SK-N-SH (cell line): ENCODE data around the gene CIAO2B. TPM values are rescaled to one million over a fixed set of nuclear protein-coding genes. Genes with fewer than 3 reads are reported as not detected.

Experiments used
- CTCF ChIA-PET: fragments of 300-600, 350-600 bp; formaldehyde crosslinking; extraction: SDS; loops from one replicate; lab custom pipeline; 2021; lab: Yijun Ruan, JAX
- POLR2A ChIA-PET: fragments of 350-600 bp; sonication (Branson Sonifier 250); formaldehyde crosslinking; extraction: SDS; loops from one replicate; lab custom pipeline; 2020; ENCODE audit warnings: antibody characterized with exemption, inconsistent platforms; lab: Yijun Ruan, JAX
- DNase-seq: peaks from one replicate; pipeline ENCODE4 v3.0.0; 2012
- H2AFZ ChIP-seq: fragments of 200-600 bp; sonication (generic); 2 replicates; pipeline ENCODE4 v1.8.1; 2016; ENCODE audit warnings: antibody characterized with exemption, mild to moderate bottlenecking, low read depth
- H3F3A ChIP-seq: fragments of 200-600 bp; sonication (generic); replicated peaks from 2 replicates; pipeline ENCODE3; 2016; ENCODE audit warnings: antibody characterized with exemption, mild to moderate bottlenecking; ENCODE audit not compliant: insufficient read depth
- H3K27ac ChIP-seq, 2 experiments: fragments of 200-500 bp in 1 of 2; fragments of 200-600 bp in 1 of 2; sonication (Bioruptor generic) in 1 of 2; sonication (generic), shearing (Covaris generic) in 1 of 2; 2 replicates each; pipeline versions ENCODE4 v1.5.1 to v1.6.1; 2014 to 2016; ENCODE audit warnings: low read depth in 2 of 2, inconsistent platforms in 1 of 2, low read length in 1 of 2, mild to moderate bottlenecking in 1 of 2, mixed read lengths in 1 of 2
- H3K27me3 ChIP-seq: fragments of 200-600 bp; sonication (generic), shearing (Covaris generic); 2 replicates; pipeline ENCODE4 v1.6.1; 2016; ENCODE audit warnings: mixed run types; ENCODE audit not compliant: insufficient read depth
- H3K36me3 ChIP-seq, 2 experiments: fragments of 200-500 bp in 1 of 2; fragments of 200-600 bp in 1 of 2; sonication (Bioruptor generic) in 1 of 2; sonication (generic) in 1 of 2; replicated peaks in 1 of 2; 2 replicates each; pipeline versions ENCODE3 to v1.5.1; 2014 to 2016; ENCODE audit warnings: low read length in 1 of 2, mild to moderate bottlenecking in 1 of 2; ENCODE audit not compliant: insufficient read depth in 2 of 2, control insufficient read depth in 1 of 2
- H3K4me1 ChIP-seq, 2 experiments: fragments of 200-500 bp in 1 of 2; fragments of 200-600 bp in 1 of 2; sonication (Bioruptor generic) in 1 of 2; sonication (generic), shearing (Covaris generic) in 1 of 2; 2 replicates each; pipeline versions ENCODE4 v1.5.1 to v1.6.1; 2014 to 2016; ENCODE audit warnings: low read depth in 1 of 2, low read length in 1 of 2, mixed run types in 1 of 2; ENCODE audit not compliant: insufficient read depth in 2 of 2, control insufficient read depth in 1 of 2
- H3K4me2 ChIP-seq: fragments of 200-600 bp; sonication (generic), shearing (Covaris generic); 2 replicates; pipeline ENCODE4 v1.6.1; 2017; ENCODE audit warnings: mixed run types
- H3K4me3 ChIP-seq, 2 experiments: fragments of 200-500 bp in 1 of 2; fragments of 200-600 bp in 1 of 2; sonication (Bioruptor generic) in 1 of 2; sonication (generic), shearing (Covaris generic) in 1 of 2; 2 replicates each; pipeline versions ENCODE4 v1.5.1 to v1.8.1; 2014 to 2016; ENCODE audit warnings: low read depth in 2 of 2, inconsistent platforms in 1 of 2, low read length in 1 of 2, mild to moderate bottlenecking in 1 of 2, mixed read lengths in 1 of 2, moderate library complexity in 1 of 2
- H3K79me2 ChIP-seq: fragments of 200-600 bp; sonication (generic); 2 replicates; pipeline ENCODE4 v1.8.1; 2017; ENCODE audit warnings: mild to moderate bottlenecking; ENCODE audit not compliant: insufficient read depth
- H3K9ac ChIP-seq: fragments of 200-600 bp; sonication (generic); 2 replicates; pipeline ENCODE4 v1.6.1; 2017; ENCODE audit warnings: mixed run types
- H3K9me2 ChIP-seq: fragments of 200-600 bp; sonication (generic); 2 replicates; pipeline ENCODE4 v1.6.1; 2017; ENCODE audit warnings: mixed run types
- H3K9me3 ChIP-seq: fragments of 200-600 bp; sonication (generic); 2 replicates; pipeline ENCODE4 v1.6.1; 2017; ENCODE audit warnings: mixed run types, mild to moderate bottlenecking, moderate library complexity
- H4K20me1 ChIP-seq: fragments of 200-600 bp; sonication (generic); 2 replicates; pipeline ENCODE4 v1.6.1; 2017; ENCODE audit warnings: mild to moderate bottlenecking, mixed run types; ENCODE audit not compliant: insufficient read depth
- EP300 ChIP-seq, 2 experiments: IDR thresholded peaks; 2 replicates each; pipeline versions ENCODE4 v1.4.0 to v1.6.1; 2012; ENCODE audit warnings: borderline replicate concordance in 1 of 2, low read depth in 1 of 2, low read length in 1 of 2
- FOXM1 ChIP-seq: IDR thresholded peaks from 2 replicates; pipeline ENCODE4 v1.4.0; 2012; ENCODE audit warnings: low read depth, mild to moderate bottlenecking
- IRF3 ChIP-seq: fragments of 150-350 bp; IDR thresholded peaks from 2 replicates; pipeline ENCODE4 v1.6.1; 2016; ENCODE audit warnings: mild to moderate bottlenecking, low read depth, low read length
- JUND ChIP-seq: IDR thresholded peaks from 2 replicates; pipeline ENCODE4 v1.4.0; 2012
- USF1 ChIP-seq: IDR thresholded peaks from 2 replicates; pipeline ENCODE4 v1.4.0; 2012; ENCODE audit warnings: low read depth, borderline replicate concordance
- YY1 ChIP-seq: IDR thresholded peaks from 2 replicates; pipeline ENCODE4 v1.4.0; 2012; ENCODE audit warnings: low read depth, mild to moderate bottlenecking
- ZBTB33 ChIP-seq: IDR thresholded peaks from 2 replicates; pipeline ENCODE4 v1.4.0; 2012; ENCODE audit warnings: low read depth, borderline replicate concordance
- WGBS: methylation state at CpG from one replicate; pipeline ENCODE4 v1.1.6; 2017; ENCODE audit warnings: low lambda C conversion rate; 5-methylcytosine and 5-hydroxymethylcytosine counted together
- polyA plus RNA-seq, 3 experiments: library from polyadenylated mRNA; depleted of rRNA; stranded (reverse); fragments of >200 nt; gene quantifications; 2 replicates each; pipeline ENCODE4 v1.2.3, GENCODE V29; 2012

The CIAO2B gene
- polyA plus RNA-seq, 1 of the 3 experiments (the other 2 are of a cell fraction) = 665 TPM

- 92% methylated on average over 4 of the region's 4 CpGs for WGBS
- no peaks in the 10 kb centered on the region for H3K9me3 ChIP-seq
- H3K4me2 ChIP-seq = no peak overlapping the region
- H3K9me2 ChIP-seq = no peaks in the 10 kb centered on the region
- peaks cover 0 to 7% of the 10 kb centered on the region in 2 experiments; a peak in 1 of 4 replicates for H3K4me1 ChIP-seq
- no peak for TF ChIP-seq EP300 (IDR thresholded peaks at IDR 0.05; ENCODE audit: borderline replicate concordance in 1 of 2, low read depth in 1 of 2, low read length in 1 of 2)
- CTCF ChIA-PET = interaction anchor here (0.8 to 8.5 kb wide), 7 partner anchors 9 to 264 kb away, joined by 3 to 174 read pairs (median 4); partner anchors contain the start of genes CDH16, CES3 and RRAD
- no peaks in the 10 kb centered on the region for H4K20me1 ChIP-seq
- H3K27ac ChIP-seq = no peak overlapping the region
- no peaks in the 10 kb centered on the region for H3K79me2 ChIP-seq
- H3K27me3 ChIP-seq = no peaks in the 10 kb centered on the region
- DNase-seq = no peak
- POLR2A ChIA-PET = no interaction called here
- H2AFZ ChIP-seq = no peak overlapping the region
- no peak overlapping the region for H3K9ac ChIP-seq
- H3F3A ChIP-seq = peaks cover 3% of the 10 kb centered on the region
- H3K36me3 ChIP-seq = peaks cover 0 to 4% of the 10 kb centered on the region in 2 experiments
- no peak overlapping the region for H3K4me3 ChIP-seq
Measured at GRCh38 chr16:66891360-66891759, 42.8 kb downstream of the CIAO2B start.

- no peaks in the 10 kb centered on the region for H3K79me2 ChIP-seq
- POLR2A ChIA-PET = interaction anchor here (0.7 kb wide), 1 partner anchor 10 kb away, joined by 4 read pairs; the partner anchor contains the start of gene PDP2
Measured at GRCh38 chr16:66890799-66891198, 43.4 kb downstream of the CIAO2B start.

More at GRCh38 chr16:66890799-66891198, 43.4 kb downstream of the CIAO2B start:
- Histone ChIP-seq H3K36me3 (peaks cover 2 to 4% of the 10 kb centered on the region in 2 experiments), H3K9me2 (no peaks in the 10 kb centered on the region), H3F3A (peaks cover 3% of the 10 kb centered on the region), H3K9ac (no peak overlapping the region), H3K27ac (no peak overlapping the region), H3K4me1 (peaks cover 0 to 7% of the 10 kb centered on the region in 2 experiments; a peak in 1 of 4 replicates), H4K20me1 (no peaks in the 10 kb centered on the region), H3K9me3 (no peaks in the 10 kb centered on the region), H3K4me2 (no peak overlapping the region), H2AFZ (no peak overlapping the region), H3K4me3 (no peak overlapping the region), H3K27me3 (no peaks in the 10 kb centered on the region)
- CTCF ChIA-PET = interaction anchor here (0.9 to 3.0 kb wide), 6 partner anchors 14 to 265 kb away, joined by 3 to 8 read pairs (median 4); partner anchors contain the start of gene CES3
- DNase-seq = no peak
- TF ChIP-seq YY1 (no peak), IRF3 (no peak), USF1 (no peak), ZBTB33 (no peak), JUND (no peak), FOXM1 (no peak)
- WGBS = 82% methylated on average over 2 of the region's 2 CpGs
